ENCODE measurements around the gene NPAT. TPM values are rescaled to one million over a fixed set of nuclear protein-coding genes. Genes with fewer than 3 reads are reported as not detected.
"Not testable (repeated sequence)": the region's sequence is repeated elsewhere in the genome, so short reads cannot be mapped to it uniquely, and the experiment has no call there.

The NPAT gene
- total RNA-seq, 3 donors from 2014 or later = 13.6 to 26.8 (median 21.6) TPM

DNA sequence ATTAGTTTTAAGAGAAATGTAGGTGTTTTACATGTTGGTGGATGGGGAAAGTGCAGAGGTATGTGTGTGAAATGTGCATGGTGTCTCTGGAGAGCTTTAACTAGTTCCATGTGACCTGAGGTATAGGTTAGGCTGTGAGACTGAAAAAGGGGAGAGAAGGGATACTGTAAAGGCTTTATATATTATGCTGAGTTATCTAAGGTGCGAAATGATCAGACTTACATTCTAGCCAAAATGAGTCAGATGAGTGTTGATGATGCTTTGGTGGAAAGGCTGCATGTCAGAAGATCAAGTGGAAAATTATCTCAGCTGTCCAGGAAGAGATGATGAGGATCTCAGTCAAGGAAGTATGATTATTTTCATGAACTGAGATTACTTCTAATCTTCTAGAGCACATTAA, 85.2 kb downstream of the NPAT start:
- H3K27ac ChIP-seq = no peak overlapping the region
- no peak overlapping the region for H3K4me3 ChIP-seq
- intact Hi-C loops (cut with DNase I; ENCODE audit: low total_unique reads) = no loop called here
- TF ChIP-seq POLR2AphosphoS5 (IDR thresholded peaks at IDR 0.05) (no peak), POLR2A (IDR thresholded peaks at IDR 0.05) (no peak)
- TF ChIP-seq, protein P1, sequence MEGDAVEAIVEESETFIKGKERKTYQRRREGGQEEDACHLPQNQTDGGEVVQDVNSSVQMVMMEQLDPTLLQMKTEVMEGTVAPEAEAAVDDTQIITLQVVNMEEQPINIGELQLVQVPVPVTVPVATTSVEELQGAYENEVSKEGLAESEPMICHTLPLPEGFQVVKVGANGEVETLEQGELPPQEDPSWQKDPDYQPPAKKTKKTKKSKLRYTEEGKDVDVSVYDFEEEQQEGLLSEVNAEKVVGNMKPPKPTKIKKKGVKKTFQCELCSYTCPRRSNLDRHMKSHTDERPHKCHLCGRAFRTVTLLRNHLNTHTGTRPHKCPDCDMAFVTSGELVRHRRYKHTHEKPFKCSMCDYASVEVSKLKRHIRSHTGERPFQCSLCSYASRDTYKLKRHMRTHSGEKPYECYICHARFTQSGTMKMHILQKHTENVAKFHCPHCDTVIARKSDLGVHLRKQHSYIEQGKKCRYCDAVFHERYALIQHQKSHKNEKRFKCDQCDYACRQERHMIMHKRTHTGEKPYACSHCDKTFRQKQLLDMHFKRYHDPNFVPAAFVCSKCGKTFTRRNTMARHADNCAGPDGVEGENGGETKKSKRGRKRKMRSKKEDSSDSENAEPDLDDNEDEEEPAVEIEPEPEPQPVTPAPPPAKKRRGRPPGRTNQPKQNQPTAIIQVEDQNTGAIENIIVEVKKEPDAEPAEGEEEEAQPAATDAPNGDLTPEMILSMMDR (IDR thresholded peaks at IDR 0.05) = no peak
- DNase-seq (ENCODE audit: low spot score in 2 of 2) = no peak
- H3K27me3 ChIP-seq = no peaks in the 10 kb centered on the region
- H3K36me3 ChIP-seq = no peaks in the 10 kb centered on the region
- H3K9me3 ChIP-seq = no peaks in the 10 kb centered on the region
- H3K4me1 ChIP-seq = no peaks in the 10 kb centered on the region

DNA sequence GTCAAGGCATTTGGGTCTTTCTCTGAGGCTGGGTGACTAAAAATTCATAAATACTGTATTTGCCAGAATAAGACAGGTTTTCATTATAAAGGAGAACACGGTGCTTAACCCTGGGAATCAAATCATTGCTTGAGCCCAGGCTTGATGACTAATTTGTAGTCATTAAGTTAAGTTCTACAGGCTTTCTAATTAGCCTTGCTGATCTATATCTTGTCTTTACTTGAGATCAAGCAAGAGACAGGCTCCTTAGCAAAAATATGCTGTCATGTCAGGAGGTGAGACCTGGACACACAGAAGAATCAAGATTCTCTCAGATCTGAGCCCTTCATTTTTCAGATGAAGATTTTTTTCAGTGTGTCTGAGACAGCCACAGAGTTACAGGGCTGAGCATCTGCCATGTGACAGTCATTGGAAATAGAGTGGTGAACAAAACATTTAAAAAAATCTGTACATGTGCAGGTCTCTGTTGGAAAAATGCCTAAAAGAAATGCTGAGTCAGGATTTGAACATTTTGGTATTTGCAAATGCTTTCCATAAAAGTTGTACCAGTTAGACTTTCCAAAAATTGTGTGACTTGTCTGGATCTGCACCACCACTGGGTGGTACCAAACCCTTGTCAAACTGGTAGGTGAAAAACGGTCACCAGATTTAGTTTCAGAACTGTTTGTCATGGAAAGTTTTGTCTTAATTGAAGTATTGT, 86.4 kb downstream of the NPAT start:
- Histone ChIP-seq H3K36me3 (no peaks in the 10 kb centered on the region), H3K4me1 (no peaks in the 10 kb centered on the region), H3K4me3 (no peak overlapping the region), H3K27me3 (no peaks in the 10 kb centered on the region), H3K27ac (no peak overlapping the region), H3K9me3 (no peaks in the 10 kb centered on the region)
- intact Hi-C loops (cut with DNase I; ENCODE audit: low total_unique reads) = no loop called here
- DNase-seq (ENCODE audit: low spot score in 2 of 2) = no peak
- TF ChIP-seq POLR2A (IDR thresholded peaks at IDR 0.05) = no peak

DNA sequence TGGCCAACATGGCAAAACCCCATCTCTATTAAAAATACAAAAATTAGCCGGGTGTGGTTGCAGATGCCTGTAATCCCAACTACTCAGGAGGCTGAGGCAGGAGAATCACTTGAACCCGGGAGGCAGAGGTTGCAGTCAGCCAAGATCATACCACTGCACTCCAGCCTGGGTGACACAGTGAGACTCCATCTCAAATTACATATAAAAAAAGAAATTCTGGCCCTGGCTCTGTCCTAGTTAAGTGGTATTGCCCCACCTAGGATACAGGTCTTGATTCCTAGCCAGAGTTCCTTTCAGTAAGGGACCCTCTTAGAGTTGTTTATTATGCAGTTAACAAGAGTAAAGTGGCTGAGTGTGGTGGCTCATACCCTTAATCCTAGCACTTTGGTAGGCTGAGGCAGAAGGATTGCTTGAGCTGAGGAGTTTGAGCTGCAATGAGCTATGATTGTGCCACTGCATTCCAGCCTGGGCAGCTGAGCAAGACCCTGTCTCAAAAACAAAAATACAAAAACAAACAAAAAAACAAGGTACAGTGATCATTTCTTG, 89.4 kb downstream of the NPAT start:
- H3K9me3 ChIP-seq; H3K4me3 ChIP-seq; intact Hi-C loops (cut with DNase I; ENCODE audit: low total_unique reads); H3K27me3 ChIP-seq; DNase-seq (ENCODE audit: low spot score in 2 of 2); H3K4me1 ChIP-seq; H3K36me3 ChIP-seq; H3K27ac ChIP-seq: not testable (repeated sequence)

DNA sequence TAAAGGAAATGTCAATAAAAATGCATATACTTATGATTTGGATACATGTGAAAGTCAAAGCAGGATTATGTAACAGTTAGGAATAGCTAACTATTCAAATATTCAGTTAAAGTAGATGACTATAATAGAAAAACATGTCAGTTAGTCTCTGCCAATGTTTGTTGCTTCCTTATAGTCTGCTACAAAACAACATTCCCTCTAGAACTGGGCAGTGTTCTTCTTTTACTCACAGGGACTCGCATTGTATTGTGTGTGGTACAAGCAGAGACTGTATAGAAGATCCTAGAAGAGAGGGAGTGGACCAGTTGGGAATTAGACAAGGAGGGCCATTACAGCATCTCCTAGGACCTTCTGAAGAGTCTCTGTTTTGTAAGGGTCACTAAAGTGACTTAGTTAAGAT, 90.4 kb downstream of the NPAT start:
- Histone ChIP-seq H3K4me1 (no peaks in the 10 kb centered on the region), H3K9me3 (no peaks in the 10 kb centered on the region), H3K36me3 (no peaks in the 10 kb centered on the region), H3K27ac (no peak overlapping the region), H3K27me3 (no peaks in the 10 kb centered on the region), H3K4me3 (no peak overlapping the region)
- intact Hi-C loops (cut with DNase I; ENCODE audit: low total_unique reads) = no loop called here
- no peak for DNase-seq (ENCODE audit: low spot score in 2 of 2)
- no peak for TF ChIP-seq POLR2AphosphoS5 (IDR thresholded peaks at IDR 0.05)
- TF ChIP-seq POLR2A (IDR thresholded peaks at IDR 0.05) = no peak
- TF ChIP-seq, protein P1 (IDR thresholded peaks at IDR 0.05) = no peak

DNA sequence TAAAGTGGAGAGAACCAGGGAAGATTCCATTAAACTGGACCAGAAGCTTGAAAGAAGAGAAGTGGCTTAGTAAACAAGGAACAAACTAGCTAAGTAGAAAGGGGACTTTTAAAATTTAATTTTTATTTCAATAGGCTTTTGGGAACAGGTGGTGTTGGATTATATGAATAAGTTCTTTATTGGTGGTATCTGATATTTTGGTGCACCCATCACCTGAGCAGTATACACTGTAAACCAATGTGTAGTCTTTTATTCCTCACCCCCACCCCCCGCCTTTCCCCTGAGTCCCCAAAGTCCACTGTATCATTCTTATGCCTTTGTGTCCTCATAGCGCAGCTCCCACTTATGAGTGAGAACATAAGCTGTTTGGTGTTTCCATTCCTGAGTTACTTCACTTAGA, 93.7 kb downstream of the NPAT start:
- H3K36me3 ChIP-seq = no peaks in the 10 kb centered on the region
- TF ChIP-seq, protein P1 (IDR thresholded peaks at IDR 0.05) = no peak
- TF ChIP-seq POLR2A (IDR thresholded peaks at IDR 0.05) (no peak), POLR2AphosphoS5 (IDR thresholded peaks at IDR 0.05) (no peak)
- H3K27ac ChIP-seq = no peak overlapping the region
- no peaks in the 10 kb centered on the region for H3K9me3 ChIP-seq
- DNase-seq (ENCODE audit: low spot score in 2 of 2) = no peak
- no peak overlapping the region for H3K4me3 ChIP-seq
- H3K27me3 ChIP-seq = no peaks in the 10 kb centered on the region
- intact Hi-C loops (cut with DNase I; ENCODE audit: low total_unique reads) = no loop called here
- no peaks in the 10 kb centered on the region for H3K4me1 ChIP-seq

DNA sequence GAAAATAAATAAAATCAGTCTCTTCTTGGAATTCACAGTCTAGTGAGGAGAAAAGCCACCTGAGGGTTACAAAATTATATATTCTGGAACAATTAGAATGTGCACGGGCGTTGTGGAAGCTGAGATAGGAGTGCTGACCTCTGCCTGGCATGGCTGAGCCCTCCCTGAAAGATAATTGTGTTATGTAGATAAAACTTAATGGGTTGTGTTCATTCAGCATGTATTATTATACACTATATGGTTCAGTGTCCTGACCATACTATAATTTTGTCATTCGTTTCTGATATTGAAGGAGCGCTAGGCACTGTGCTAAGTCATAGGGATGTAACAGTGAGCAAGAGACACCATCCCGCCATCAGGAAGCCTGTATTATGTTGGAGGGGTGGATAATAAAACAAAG, 97.3 kb downstream of the NPAT start:
- Histone ChIP-seq H3K27me3 (no peaks in the 10 kb centered on the region), H3K9me3 (no peaks in the 10 kb centered on the region), H3K27ac (no peak overlapping the region), H3K4me3 (no peak overlapping the region), H3K36me3 (no peaks in the 10 kb centered on the region), H3K4me1 (no peaks in the 10 kb centered on the region)
- intact Hi-C loops (cut with DNase I; ENCODE audit: low total_unique reads) = no loop called here
- TF ChIP-seq, protein P1 (IDR thresholded peaks at IDR 0.05) = no peak
- TF ChIP-seq POLR2A (IDR thresholded peaks at IDR 0.05) (no peak), POLR2AphosphoS5 (IDR thresholded peaks at IDR 0.05) (no peak)
- no peak for DNase-seq (ENCODE audit: low spot score in 2 of 2)

Measured in breast epithelium (tissue), 4 donors.